Panc1 (cell line): ENCODE results near the gene MYBPC3.

Experiments used
- CTCF ChIP-seq: fragments of 450-650 bp; IDR thresholded peaks from 2 replicates; pipeline ENCODE4 v1.5.1; 2017; ENCODE audit warnings: mild to moderate bottlenecking
- TCF7L2 ChIP-seq: IDR thresholded peaks from 2 replicates; pipeline ENCODE4 v1.6.1; 2011; ENCODE audit warnings: mild to moderate bottlenecking, low read depth, low read length, inconsistent platforms

GRCh38 chr11:47329987-47330931 is 22.2 kb downstream of the MYBPC3 start:
- TF ChIP-seq CTCF (no peak), TCF7L2 (no peak)
